CD4-positive, alpha-beta T cell (primary cell): ENCODE data around the gene PLEKHO2. TPM values are rescaled to one million over a fixed set of nuclear protein-coding genes. Genes with fewer than 3 reads are reported as not detected.

ENCODE experiments used
- ATAC-seq: fragments of 200-7000 bp; cut with Tn5 transposase; one replicate; pipeline ENCODE4 v1.10.0; 2022; ENCODE audit warnings: mild to moderate bottlenecking; ENCODE audit not compliant: poor library complexity
- CTCF ChIA-PET: fragments of 350-600 bp; sonication (Branson Sonifier 250); formaldehyde crosslinking; loops from one replicate; lab custom pipeline; 2021; ENCODE audit warnings: antibody characterized with exemption, inconsistent platforms; lab: Charles Lee
- POLR2A ChIA-PET: fragments of 350-600 bp; sonication (Branson Sonifier 250); formaldehyde crosslinking; loops from one replicate; lab custom pipeline; 2021; ENCODE audit warnings: antibody characterized with exemption, inconsistent platforms; lab: Charles Lee
- DNase-seq, 14 experiments: peaks; one replicate each; pipeline ENCODE4 v3.0.0-alpha.2; 2013 to 2020; ENCODE audit warnings: mixed read lengths in 2 of 14
- H3K27ac ChIP-seq, 2 donors: one replicate each; pipeline versions ENCODE4 v1.5.1 to v1.7.0; 2013; ENCODE audit warnings: low read length in 2 of 2, low read depth in 1 of 2, mild to moderate bottlenecking in 1 of 2
- H3K27me3 ChIP-seq, 2 experiments: 1 replicate in 1 of 2; 2 replicates in 1 of 2; pipeline versions ENCODE4 v1.6.1 to v1.7.0; 2013; ENCODE audit warnings: low read length in 2 of 2, control low read depth in 1 of 2, mild to moderate bottlenecking in 1 of 2, moderate library complexity in 1 of 2; ENCODE audit not compliant: insufficient read depth in 2 of 2, control insufficient read depth in 1 of 2
- H3K36me3 ChIP-seq: one replicate; pipeline ENCODE4 v1.6.1; 2013; ENCODE audit warnings: low read length, control low read depth; ENCODE audit not compliant: insufficient read depth
- H3K4me1 ChIP-seq: one replicate; pipeline ENCODE4 v1.6.1; 2013; ENCODE audit warnings: low read length, control low read depth; ENCODE audit not compliant: insufficient read depth
- H3K4me3 ChIP-seq: one replicate; pipeline ENCODE4 v1.5.1; 2013; ENCODE audit warnings: mild to moderate bottlenecking, low read length, moderate library complexity
- H3K9me3 ChIP-seq, 2 experiments: 1 replicate in 1 of 2; 2 replicates in 1 of 2; pipeline versions ENCODE4 v1.6.1 to v1.7.0; 2013; ENCODE audit warnings: low read length in 2 of 2, mild to moderate bottlenecking in 2 of 2, control low read depth in 1 of 2, moderate library complexity in 1 of 2; ENCODE audit not compliant: control insufficient read depth in 1 of 2, insufficient read depth in 1 of 2
- H3K27ac Mint-ChIP-seq: one replicate; pipeline ENCODE4 v1.8.0; 2020; ENCODE audit warnings: mixed read lengths
- H3K27me3 Mint-ChIP-seq: one replicate; pipeline ENCODE4 v1.8.0; 2021; ENCODE audit warnings: mixed read lengths
- H3K36me3 Mint-ChIP-seq: one replicate; pipeline ENCODE4 v1.8.0; 2021; ENCODE audit warnings: low read depth, mixed read lengths
- H3K4me1 Mint-ChIP-seq: one replicate; pipeline ENCODE4 v1.8.0; 2021; ENCODE audit warnings: low read depth, mixed read lengths
- H3K4me3 Mint-ChIP-seq: one replicate; pipeline ENCODE4 v1.8.0; 2020; ENCODE audit warnings: mild to moderate bottlenecking, mixed read lengths
- H3K9me3 Mint-ChIP-seq: one replicate; pipeline ENCODE4 v1.8.0; 2020; ENCODE audit warnings: mixed read lengths
- intact Hi-C, 2 experiments: fragments of 100-400 bp; cut with DNase I in 1 of 2; cut with micrococcal nuclease in 1 of 2; formaldehyde crosslinking; loops; one replicate each; pipeline versions ENCODE4 v1.15.1 to v1.9.0; 2023 to 2025; cut with DNase I, micrococcal nuclease
- total RNA-seq, 174 experiments: library from RNA in 2 of 174; stranded (reverse) in 2 of 174; gene quantifications; one replicate each; pipeline ENCODE4 v1.2.3 and lab custom pipeline; 2021 to 2026
- TF ChIP-seq, protein P1 (sequence below): fragments of 200-600 bp; IDR thresholded peaks from one replicate; pipeline ENCODE4 v1.8.0; 2022; ENCODE audit warnings: antibody characterized with exemption, mild to moderate bottlenecking

PLEKHO2 gene
- total RNA-seq, 2 experiments from 2014 or later = 5.6 to 5.9 TPM

DNA sequence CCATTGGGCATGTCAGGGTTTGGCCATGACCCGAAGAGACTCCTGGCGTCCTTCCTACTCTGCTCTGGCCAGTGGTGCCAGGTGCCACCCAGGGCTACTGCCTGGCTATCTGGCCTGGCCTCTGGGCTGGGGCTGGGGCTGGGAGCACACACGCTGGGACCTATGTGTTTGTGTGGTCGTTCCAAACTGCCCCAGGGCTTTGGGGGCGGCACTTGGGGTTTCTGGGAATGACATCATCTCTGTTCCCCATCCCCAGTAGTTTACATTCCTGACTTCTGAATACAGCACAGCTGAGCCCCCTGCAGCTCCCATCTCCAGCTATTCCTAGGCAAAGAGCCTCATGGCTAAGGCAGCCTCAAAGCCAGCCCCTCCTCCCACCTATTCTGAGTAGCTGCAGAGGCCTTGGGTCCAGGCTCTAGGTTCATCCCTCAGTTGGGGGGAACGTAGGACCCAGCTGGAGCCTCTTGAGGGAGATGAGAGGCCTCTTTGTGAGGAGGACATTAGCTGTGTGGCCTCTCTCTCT is 24.3 kb downstream of the PLEKHO2 start:
- peaks cover 8% of the 10 kb centered on the region for H3K4me1 ChIP-seq
- Mint-ChIP-seq H3K36me3 (peaks cover 53% of the 10 kb centered on the region), H3K9me3 (no peaks in the 10 kb centered on the region), H3K4me1 (peaks cover 5% of the 10 kb centered on the region), H3K4me3 (no peak overlapping the region), H3K27ac (no peak overlapping the region), H3K27me3 (no peaks in the 10 kb centered on the region)
- ATAC-seq (no peak), DNase-seq (no peak)
- no peaks in the 10 kb centered on the region for H3K9me3 ChIP-seq
- H3K27me3 ChIP-seq = no peaks in the 10 kb centered on the region
- POLR2A ChIA-PET = interaction anchor here (1.4 kb wide), 1 partner anchor 28 kb away, joined by 8 read pairs; no protein-coding TSS in a partner anchor
- H3K36me3 ChIP-seq = peaks cover 57% of the 10 kb centered on the region
- no peak overlapping the region for H3K4me3 ChIP-seq
- intact Hi-C loops = no loop called here
- CTCF ChIA-PET = no interaction called here
- no peak overlapping the region for H3K27ac ChIP-seq
- TF ChIP-seq, protein P1, sequence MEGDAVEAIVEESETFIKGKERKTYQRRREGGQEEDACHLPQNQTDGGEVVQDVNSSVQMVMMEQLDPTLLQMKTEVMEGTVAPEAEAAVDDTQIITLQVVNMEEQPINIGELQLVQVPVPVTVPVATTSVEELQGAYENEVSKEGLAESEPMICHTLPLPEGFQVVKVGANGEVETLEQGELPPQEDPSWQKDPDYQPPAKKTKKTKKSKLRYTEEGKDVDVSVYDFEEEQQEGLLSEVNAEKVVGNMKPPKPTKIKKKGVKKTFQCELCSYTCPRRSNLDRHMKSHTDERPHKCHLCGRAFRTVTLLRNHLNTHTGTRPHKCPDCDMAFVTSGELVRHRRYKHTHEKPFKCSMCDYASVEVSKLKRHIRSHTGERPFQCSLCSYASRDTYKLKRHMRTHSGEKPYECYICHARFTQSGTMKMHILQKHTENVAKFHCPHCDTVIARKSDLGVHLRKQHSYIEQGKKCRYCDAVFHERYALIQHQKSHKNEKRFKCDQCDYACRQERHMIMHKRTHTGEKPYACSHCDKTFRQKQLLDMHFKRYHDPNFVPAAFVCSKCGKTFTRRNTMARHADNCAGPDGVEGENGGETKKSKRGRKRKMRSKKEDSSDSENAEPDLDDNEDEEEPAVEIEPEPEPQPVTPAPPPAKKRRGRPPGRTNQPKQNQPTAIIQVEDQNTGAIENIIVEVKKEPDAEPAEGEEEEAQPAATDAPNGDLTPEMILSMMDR = no peak

DNA sequence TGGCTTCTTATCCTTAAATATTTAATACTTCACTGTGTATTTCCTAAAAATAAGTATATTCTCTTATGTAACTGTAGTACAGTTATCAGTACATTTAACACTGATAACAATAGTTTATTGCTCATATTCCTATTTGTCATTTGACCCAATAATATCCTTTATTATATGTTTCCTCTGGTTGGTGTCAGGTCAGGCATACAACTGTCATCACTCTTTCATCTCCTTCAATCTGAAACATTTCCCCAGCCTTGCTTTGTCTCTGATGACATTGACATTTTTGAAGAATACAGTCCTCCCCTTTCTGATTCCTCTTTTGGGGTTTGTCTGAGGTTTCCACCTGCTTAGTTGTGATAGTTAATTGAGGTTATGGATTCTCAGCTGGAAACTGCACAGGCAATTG is 27.8 kb downstream of the PLEKHO2 start:
- ChIA-PET CTCF (interaction anchor here (0.9 kb wide), 1 partner anchor 14 kb away, joined by 3 read pairs; no protein-coding TSS in a partner anchor), POLR2A (no interaction called here)
- H3K9me3 ChIP-seq = no peaks in the 10 kb centered on the region
- ATAC-seq = no peak
- peaks cover 26% of the 10 kb centered on the region for H3K36me3 Mint-ChIP-seq
- no peak for DNase-seq
- TF ChIP-seq, protein P1 = no peak
- no peaks in the 10 kb centered on the region for H3K27me3 ChIP-seq
- H3K27me3 Mint-ChIP-seq = no peaks in the 10 kb centered on the region
- H3K9me3 Mint-ChIP-seq = no peaks in the 10 kb centered on the region
- peak overlapping the region; percentile 19 for H3K27ac Mint-ChIP-seq
- intact Hi-C loops = no loop called here
- H3K36me3 ChIP-seq = peaks cover 29% of the 10 kb centered on the region
- no peak overlapping the region for H3K4me3 ChIP-seq
- peaks cover 18% of the 10 kb centered on the region for H3K4me1 ChIP-seq
- H3K4me3 Mint-ChIP-seq = no peak overlapping the region
- H3K27ac ChIP-seq = no peak overlapping the region
- peaks cover 10% of the 10 kb centered on the region for H3K4me1 Mint-ChIP-seq

DNA sequence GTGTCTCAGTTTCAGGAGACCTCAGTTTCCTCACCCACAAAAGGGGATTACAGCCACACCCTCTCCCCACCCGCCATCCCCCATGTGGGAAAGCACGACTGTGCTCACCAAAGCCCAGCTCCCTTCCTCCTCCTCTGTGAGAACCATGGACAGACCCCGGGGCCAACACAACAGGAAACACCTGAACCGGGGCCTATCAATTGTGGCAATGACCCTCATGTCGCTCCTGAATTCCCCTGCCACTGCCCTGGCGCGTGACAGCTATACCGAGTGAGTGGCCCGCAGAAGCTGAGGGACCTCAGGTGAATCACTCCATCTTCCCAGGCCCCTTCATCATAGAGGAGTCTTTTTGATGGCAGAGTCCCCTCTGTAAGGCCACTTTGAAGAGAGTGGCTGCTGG is 28.6 kb downstream of the PLEKHO2 start:
- H3K27ac ChIP-seq = no peak overlapping the region
- no peak overlapping the region for H3K4me3 ChIP-seq
- H3K27me3 ChIP-seq = no peaks in the 10 kb centered on the region
- ChIA-PET POLR2A (no interaction called here), CTCF (no interaction called here)
- H3K36me3 ChIP-seq = peaks cover 20% of the 10 kb centered on the region
- no peak overlapping the region for H3K4me3 Mint-ChIP-seq
- H3K27me3 Mint-ChIP-seq = no peaks in the 10 kb centered on the region
- H3K4me1 ChIP-seq = peaks cover 18% of the 10 kb centered on the region
- TF ChIP-seq, protein P1 = no peak
- no peaks in the 10 kb centered on the region for H3K9me3 Mint-ChIP-seq
- no peak for ATAC-seq
- intact Hi-C loops = no loop called here
- H3K27ac Mint-ChIP-seq = no peak overlapping the region
- DNase-seq = peak in 2 of 14 experiments; percentile 38 to 55
- peaks cover 10% of the 10 kb centered on the region for H3K4me1 Mint-ChIP-seq
- H3K9me3 ChIP-seq = no peaks in the 10 kb centered on the region
- H3K36me3 Mint-ChIP-seq = peaks cover 21% of the 10 kb centered on the region
